Activated CD8-positive, alpha-beta T cell treated with anti-CD3 and anti-CD28 coated beads, Interleukin-2, amount 10 ng/mL, durations not matched to agents 7 days and 5 days (primary cell): ENCODE measurements around the gene ACSL1. TPM values are rescaled to one million over a fixed set of nuclear protein-coding genes. Genes with fewer than 3 reads are reported as not detected.

Experiments
- ATAC-seq: fragments of 150-1000 bp; cut with Tn5 transposase; one replicate; pipeline ENCODE4 v1.10.0; 2021; ENCODE audit warnings: moderate library complexity
- CTCF ChIA-PET: fragments of 350-600 bp; sonication (Branson Sonifier 250); formaldehyde crosslinking; loops from one replicate; lab custom pipeline; 2021; ENCODE audit warnings: antibody characterized with exemption; lab: Charles Lee
- POLR2A ChIA-PET: fragments of 350-600 bp; sonication (Branson Sonifier 250); formaldehyde crosslinking; loops from one replicate; lab custom pipeline; 2021; ENCODE audit warnings: antibody characterized with exemption; lab: Charles Lee
- DNase-seq: peaks from one replicate; pipeline ENCODE4 v3.0.0-alpha.2; 2020
- H3K27ac Mint-ChIP-seq: one replicate; pipeline ENCODE4 v1.8.0; 2021; ENCODE audit warnings: mild to moderate bottlenecking, mixed read lengths
- H3K27me3 Mint-ChIP-seq: one replicate; pipeline ENCODE4 v1.8.0; 2021; ENCODE audit warnings: low read depth, mixed read lengths
- H3K36me3 Mint-ChIP-seq: one replicate; pipeline ENCODE4 v1.8.0; 2021; ENCODE audit warnings: low read depth, mixed read lengths
- H3K4me1 Mint-ChIP-seq: one replicate; pipeline ENCODE4 v1.8.0; 2021; ENCODE audit warnings: low read depth, mixed read lengths
- H3K4me3 Mint-ChIP-seq: one replicate; pipeline ENCODE4 v1.8.0; 2021; ENCODE audit warnings: mild to moderate bottlenecking, mixed read lengths
- H3K9me3 Mint-ChIP-seq: one replicate; pipeline ENCODE4 v1.8.0; 2022; ENCODE audit warnings: mixed read lengths; ENCODE audit not compliant: insufficient read depth
- total RNA-seq, 2 experiments: library from RNA; stranded (reverse); gene quantifications; one replicate each; pipeline ENCODE4 v1.2.3, GENCODE V29; 2021

Gene ACSL1, protein sequence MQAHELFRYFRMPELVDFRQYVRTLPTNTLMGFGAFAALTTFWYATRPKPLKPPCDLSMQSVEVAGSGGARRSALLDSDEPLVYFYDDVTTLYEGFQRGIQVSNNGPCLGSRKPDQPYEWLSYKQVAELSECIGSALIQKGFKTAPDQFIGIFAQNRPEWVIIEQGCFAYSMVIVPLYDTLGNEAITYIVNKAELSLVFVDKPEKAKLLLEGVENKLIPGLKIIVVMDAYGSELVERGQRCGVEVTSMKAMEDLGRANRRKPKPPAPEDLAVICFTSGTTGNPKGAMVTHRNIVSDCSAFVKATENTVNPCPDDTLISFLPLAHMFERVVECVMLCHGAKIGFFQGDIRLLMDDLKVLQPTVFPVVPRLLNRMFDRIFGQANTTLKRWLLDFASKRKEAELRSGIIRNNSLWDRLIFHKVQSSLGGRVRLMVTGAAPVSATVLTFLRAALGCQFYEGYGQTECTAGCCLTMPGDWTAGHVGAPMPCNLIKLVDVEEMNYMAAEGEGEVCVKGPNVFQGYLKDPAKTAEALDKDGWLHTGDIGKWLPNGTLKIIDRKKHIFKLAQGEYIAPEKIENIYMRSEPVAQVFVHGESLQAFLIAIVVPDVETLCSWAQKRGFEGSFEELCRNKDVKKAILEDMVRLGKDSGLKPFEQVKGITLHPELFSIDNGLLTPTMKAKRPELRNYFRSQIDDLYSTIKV
- total RNA-seq = 1 to 10 TPM; 7.5 to 8.7 TPM

GRCh38 chr4:184825896-184826690 is at the start of gene ACSL1:
Gene ACSL1, minus strand, starts transcription at chr4:184825968. Its CDS starts 22,454 bp downstream, at chr4:184803514.
- Mint-ChIP-seq H3K36me3 (no peaks in the 10 kb centered on the region), H3K27me3 (peaks cover 27% of the 10 kb centered on the region), H3K4me1 (peaks cover 39% of the 10 kb centered on the region), H3K27ac (peak within 1 kb of the TSS; percentile 87), H3K4me3 (peak within 1 kb of the TSS; percentile 87), H3K9me3 (no peaks in the 10 kb centered on the region)
- peak; percentile 82 for ATAC-seq
- peak; percentile 79 for DNase-seq
- CTCF ChIA-PET = no interaction called here
- POLR2A ChIA-PET = interaction anchor here (0.6 to 3.0 kb wide), 3 partner anchors 68 to 92 kb away, joined by 3 to 15 read pairs (median 5); partner anchors contain the start of gene CENPU

DNA sequence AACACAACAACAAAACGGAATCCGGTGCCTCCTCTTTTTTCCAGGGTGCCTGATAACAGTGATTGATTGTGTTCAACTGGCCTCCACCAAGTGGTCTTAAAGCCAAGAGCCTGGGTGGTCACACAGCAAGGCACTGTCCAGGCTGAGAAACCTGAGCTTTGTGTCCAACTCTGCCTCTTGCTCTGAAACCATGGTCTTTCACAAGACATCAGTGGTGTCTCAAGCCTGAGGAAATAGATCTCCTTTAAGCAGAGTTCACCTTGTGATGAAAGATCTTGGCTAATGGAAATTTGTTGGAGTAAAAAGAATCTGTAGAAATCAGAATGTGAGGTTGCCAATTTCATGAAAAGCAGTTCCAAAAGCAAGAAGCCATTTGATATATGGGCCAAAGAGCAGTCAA is 47.3 kb upstream of the ACSL1 start:
- Mint-ChIP-seq H3K4me1 (no peaks in the 10 kb centered on the region), H3K36me3 (no peaks in the 10 kb centered on the region), H3K27ac (no peak overlapping the region), H3K27me3 (peaks cover 25% of the 10 kb centered on the region), H3K4me3 (no peak overlapping the region), H3K9me3 (no peaks in the 10 kb centered on the region)
- ChIA-PET CTCF (no interaction called here), POLR2A (interaction anchor here (0.7 kb wide), 1 partner anchor 772 kb away, joined by 3 read pairs; no protein-coding TSS in a partner anchor)
- ATAC-seq = no peak
- no peak for DNase-seq

DNA sequence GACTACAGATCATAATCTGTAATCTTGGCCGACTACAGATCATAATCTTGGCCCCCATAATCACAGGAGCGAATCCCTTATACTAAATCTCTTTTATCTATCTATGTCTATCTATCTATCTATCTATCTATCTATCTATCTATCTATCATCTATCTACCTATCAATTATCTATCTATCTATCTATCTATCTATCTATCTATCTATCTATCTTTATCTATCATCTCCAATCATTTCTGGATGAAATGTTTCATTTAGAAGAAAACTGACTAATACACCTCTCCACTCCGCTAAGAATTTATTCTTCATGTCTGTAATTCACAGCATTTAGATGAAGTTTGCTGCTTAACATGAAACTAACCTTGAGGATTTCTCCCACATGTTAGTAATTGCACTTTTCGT is 45.0 kb upstream of the ACSL1 start:
- POLR2A ChIA-PET = no interaction called here
- CTCF ChIA-PET = no interaction called here
- Mint-ChIP-seq H3K36me3 (no peaks in the 10 kb centered on the region), H3K4me1 (no peaks in the 10 kb centered on the region), H3K9me3 (no peaks in the 10 kb centered on the region), H3K27ac (no peak overlapping the region), H3K4me3 (no peak overlapping the region), H3K27me3 (peaks cover 23% of the 10 kb centered on the region)
- no peak for DNase-seq
- no peak for ATAC-seq

DNA sequence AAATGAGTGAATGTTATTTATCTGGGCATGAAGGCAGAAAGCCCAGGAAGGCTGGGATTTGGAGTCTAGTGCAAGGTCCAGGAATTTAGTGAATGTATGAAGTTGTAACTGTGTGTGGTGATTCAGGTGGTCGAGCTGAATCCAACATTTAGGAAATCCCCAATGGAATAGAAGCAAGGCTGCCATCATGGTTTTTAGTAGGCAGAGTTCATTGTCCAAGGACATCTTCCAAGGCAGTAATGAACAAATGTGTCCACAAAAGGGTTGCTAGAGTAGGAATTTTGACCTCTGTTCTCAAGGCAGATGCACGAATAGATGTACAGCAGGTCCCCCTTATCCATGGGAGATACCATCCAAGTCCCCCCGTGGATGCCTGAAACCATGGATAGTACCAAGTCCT is 42.9 kb upstream of the ACSL1 start:
- H3K27me3 Mint-ChIP-seq = peaks cover 23% of the 10 kb centered on the region
- H3K4me1 Mint-ChIP-seq = no peaks in the 10 kb centered on the region
- no peak overlapping the region for H3K4me3 Mint-ChIP-seq
- no peak overlapping the region for H3K27ac Mint-ChIP-seq
- POLR2A ChIA-PET = no interaction called here
- no peaks in the 10 kb centered on the region for H3K9me3 Mint-ChIP-seq
- ATAC-seq = no peak
- H3K36me3 Mint-ChIP-seq = no peaks in the 10 kb centered on the region
- CTCF ChIA-PET = no interaction called here
- no peak for DNase-seq

DNA sequence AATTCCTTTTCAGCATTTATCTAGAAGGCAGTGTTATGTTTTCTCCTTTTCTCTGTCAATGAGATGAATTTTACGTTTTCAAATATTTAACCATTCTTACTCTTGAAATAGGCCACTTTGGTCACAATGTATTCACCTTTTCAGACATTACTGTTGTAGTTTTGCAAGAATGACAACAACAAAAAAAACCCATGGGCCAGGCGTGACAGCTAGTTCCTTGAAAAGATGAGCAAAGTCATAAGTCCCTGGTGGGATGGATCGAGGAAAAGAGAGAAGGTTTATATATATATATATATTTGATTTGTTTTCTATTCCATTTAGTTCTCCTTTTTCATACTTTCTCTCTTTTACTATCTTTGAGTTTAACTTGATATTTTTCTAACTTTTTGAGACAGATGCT is 38.1 kb upstream of the ACSL1 start:
- Mint-ChIP-seq H3K27ac (no peak overlapping the region), H3K36me3 (no peaks in the 10 kb centered on the region), H3K4me3 (no peak overlapping the region), H3K4me1 (peaks cover 34% of the 10 kb centered on the region), H3K9me3 (no peaks in the 10 kb centered on the region), H3K27me3 (peaks cover 16% of the 10 kb centered on the region)
- ChIA-PET POLR2A (no interaction called here), CTCF (no interaction called here)
- ATAC-seq (no peak), DNase-seq (no peak)

DNA sequence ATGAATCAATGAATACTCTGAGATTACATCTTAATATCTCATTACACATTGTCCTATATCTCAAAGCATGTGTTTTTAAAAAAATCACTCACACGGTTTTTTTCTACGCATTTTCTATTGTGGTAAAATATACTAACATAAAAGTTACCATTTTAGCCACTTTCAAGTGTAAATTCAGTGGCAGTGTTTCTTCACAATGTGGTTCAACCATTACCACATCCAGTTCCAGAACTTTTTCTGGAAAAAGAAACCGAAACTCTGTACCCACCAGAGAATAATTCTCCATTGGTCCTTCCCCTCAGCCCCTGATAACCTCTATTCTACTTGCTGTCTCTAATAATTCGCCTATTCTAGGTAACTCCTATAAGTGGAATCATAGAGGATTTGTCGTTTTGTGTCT is 35.3 kb upstream of the ACSL1 start:
- ChIA-PET CTCF (no interaction called here), POLR2A (no interaction called here)
- H3K27ac Mint-ChIP-seq = peak overlapping the region; percentile 0
- H3K4me3 Mint-ChIP-seq = peak overlapping the region; percentile 19
- peaks cover 16% of the 10 kb centered on the region for H3K27me3 Mint-ChIP-seq
- H3K9me3 Mint-ChIP-seq = no peaks in the 10 kb centered on the region
- no peaks in the 10 kb centered on the region for H3K36me3 Mint-ChIP-seq
- peaks cover 38% of the 10 kb centered on the region for H3K4me1 Mint-ChIP-seq
- ATAC-seq = peak; percentile 68
- peak; percentile 35 for DNase-seq

DNA sequence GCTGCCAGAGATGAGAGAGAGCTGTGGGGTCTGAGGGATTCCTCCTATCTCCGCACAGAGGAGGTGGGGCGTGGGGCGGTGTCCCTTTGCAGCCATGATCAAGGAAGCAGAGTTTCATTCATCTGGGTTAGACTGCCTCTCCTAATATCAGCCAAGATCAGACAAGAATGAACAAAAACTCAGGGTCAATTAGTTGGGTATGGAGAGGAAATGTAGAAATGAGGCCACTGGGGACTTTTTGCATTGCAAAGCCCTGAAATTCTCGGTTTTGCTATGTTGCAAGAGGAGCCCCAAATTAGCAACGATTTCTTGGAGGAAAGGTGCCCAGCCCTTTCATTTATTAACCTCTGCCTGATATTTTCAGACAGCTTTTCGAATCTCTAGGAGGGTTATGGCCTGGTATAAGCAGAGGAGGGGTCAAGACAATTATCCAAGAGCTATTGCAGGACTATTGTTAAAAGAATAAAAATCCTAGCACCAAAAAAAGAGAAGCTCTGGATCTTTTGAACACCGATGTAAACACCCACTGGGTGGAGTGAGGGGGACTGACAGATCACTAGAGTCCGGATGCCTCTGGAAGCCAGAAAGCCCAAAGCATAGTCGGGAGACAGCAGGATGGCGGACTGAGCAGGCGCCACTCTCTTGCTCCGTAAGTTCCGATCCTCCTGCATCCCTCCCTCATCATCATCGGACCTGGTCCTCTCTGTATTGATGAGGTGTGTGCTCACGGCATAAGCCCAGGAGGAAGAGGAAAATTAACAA is 34.4 kb upstream of the ACSL1 start:
- ChIA-PET CTCF (interaction anchor here (1.2 kb wide), 1 partner anchor 115 kb away, joined by 3 read pairs; no protein-coding TSS in a partner anchor), POLR2A (no interaction called here)
- Mint-ChIP-seq H3K4me1 (peaks cover 42% of the 10 kb centered on the region), H3K27me3 (peaks cover 16% of the 10 kb centered on the region), H3K36me3 (no peaks in the 10 kb centered on the region), H3K27ac (no peak overlapping the region), H3K4me3 (peak overlapping the region; percentile 13), H3K9me3 (no peaks in the 10 kb centered on the region)
- no peak for ATAC-seq
- no peak for DNase-seq

DNA sequence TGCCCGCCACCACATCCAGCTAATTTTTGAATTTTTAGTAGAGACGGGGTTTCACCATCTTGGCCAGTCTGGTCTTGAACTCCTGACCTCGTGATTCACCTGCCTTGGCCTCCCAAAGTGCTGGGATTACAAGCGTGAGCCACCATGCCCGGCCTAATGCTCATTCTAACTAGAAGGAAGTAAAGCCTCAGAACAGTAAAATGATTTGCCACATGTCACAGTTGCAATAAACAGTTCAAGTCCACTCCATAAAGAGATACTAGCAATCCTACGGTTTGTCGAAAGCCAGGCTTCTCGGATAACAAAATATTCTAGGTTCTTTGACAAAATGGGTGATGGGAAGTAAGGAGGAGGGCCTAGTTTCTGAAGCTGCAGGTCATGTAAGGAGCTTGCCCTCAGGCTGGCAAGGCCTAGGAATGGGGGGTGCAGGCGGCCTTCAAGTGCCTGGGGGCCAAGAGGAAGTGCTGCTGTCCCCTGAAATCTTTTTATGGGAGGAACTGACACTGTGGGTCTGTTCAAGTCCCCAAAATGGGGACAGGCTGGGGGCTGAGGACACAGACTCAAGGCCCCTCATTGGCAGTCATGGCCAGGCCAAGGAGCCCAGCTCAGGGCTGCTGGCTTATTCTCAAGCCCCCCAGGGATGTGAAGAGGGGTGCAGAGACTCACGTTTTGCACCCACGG is 31.8 kb upstream of the ACSL1 start:
- H3K36me3 Mint-ChIP-seq = no peaks in the 10 kb centered on the region
- ATAC-seq (no peak), DNase-seq (no peak)
- peaks cover 5% of the 10 kb centered on the region for H3K27me3 Mint-ChIP-seq
- H3K9me3 Mint-ChIP-seq = no peaks in the 10 kb centered on the region
- H3K4me3 Mint-ChIP-seq = no peak overlapping the region
- no peak overlapping the region for H3K27ac Mint-ChIP-seq
- ChIA-PET POLR2A (no interaction called here), CTCF (no interaction called here)
- H3K4me1 Mint-ChIP-seq = peaks cover 53% of the 10 kb centered on the region

DNA sequence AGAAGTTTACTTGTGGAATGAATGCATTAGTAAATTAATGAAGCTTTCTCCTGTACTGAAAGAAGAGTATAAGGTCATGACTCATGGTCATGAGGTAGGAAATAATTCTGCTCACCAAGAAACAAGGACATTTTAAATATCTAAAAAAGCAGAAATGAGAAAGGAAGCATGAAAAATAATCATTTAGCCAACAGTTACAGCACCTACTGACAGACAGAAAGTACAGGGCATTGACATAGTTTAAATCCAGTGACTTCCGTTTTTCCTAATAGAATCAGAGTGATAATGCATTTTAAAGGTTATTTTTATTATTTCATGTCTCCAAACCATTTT is 30.5 kb upstream of the ACSL1 start:
- no peak for DNase-seq
- peaks cover 4% of the 10 kb centered on the region for H3K27me3 Mint-ChIP-seq
- H3K4me1 Mint-ChIP-seq = peaks cover 43% of the 10 kb centered on the region
- no peak overlapping the region for H3K4me3 Mint-ChIP-seq
- ChIA-PET POLR2A (no interaction called here), CTCF (no interaction called here)
- no peak overlapping the region for H3K27ac Mint-ChIP-seq
- H3K36me3 Mint-ChIP-seq = no peaks in the 10 kb centered on the region
- H3K9me3 Mint-ChIP-seq = no peaks in the 10 kb centered on the region
- ATAC-seq = no peak

GRCh38 chr4:184854673-184855072 is 28.9 kb upstream of the ACSL1 start:
- POLR2A ChIA-PET = no interaction called here
- CTCF ChIA-PET = no interaction called here
- H3K36me3 Mint-ChIP-seq = no peaks in the 10 kb centered on the region
- peaks cover 29% of the 10 kb centered on the region for H3K4me1 Mint-ChIP-seq
- H3K27me3 Mint-ChIP-seq = peaks cover 3% of the 10 kb centered on the region
- H3K27ac Mint-ChIP-seq = peak overlapping the region; percentile 41
- ATAC-seq (peak; percentile 21), DNase-seq (no peak)
- H3K4me3 Mint-ChIP-seq = no peak overlapping the region
- H3K9me3 Mint-ChIP-seq = no peaks in the 10 kb centered on the region

DNA sequence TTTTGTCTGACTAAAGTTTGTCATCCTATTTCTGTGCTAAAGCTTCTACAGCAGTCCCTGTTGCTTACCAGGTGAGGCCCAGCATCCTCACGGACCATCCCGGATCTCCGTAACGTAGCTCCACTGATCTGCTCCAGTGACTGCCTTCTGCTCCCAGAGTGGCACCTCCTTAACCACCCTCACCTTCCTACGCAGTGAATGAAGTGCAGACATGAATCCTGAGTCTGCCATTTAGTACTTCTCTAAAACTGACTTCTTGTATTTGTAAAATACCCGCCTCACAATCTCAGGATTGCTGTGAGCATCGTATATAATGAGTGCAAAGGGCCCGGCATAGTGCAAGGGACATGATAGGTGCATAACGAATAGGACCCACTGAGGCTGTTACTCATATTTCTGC is 27.7 kb upstream of the ACSL1 start:
- H3K27ac Mint-ChIP-seq = no peak overlapping the region
- ATAC-seq (no peak), DNase-seq (no peak)
- ChIA-PET CTCF (no interaction called here), POLR2A (no interaction called here)
- no peak overlapping the region for H3K4me3 Mint-ChIP-seq
- peaks cover 9% of the 10 kb centered on the region for H3K27me3 Mint-ChIP-seq
- no peaks in the 10 kb centered on the region for H3K36me3 Mint-ChIP-seq
- H3K9me3 Mint-ChIP-seq = no peaks in the 10 kb centered on the region
- H3K4me1 Mint-ChIP-seq = peaks cover 29% of the 10 kb centered on the region
